ENCODE results near the gene TNFAIP3.

TNFAIP3 gene

GRCh38 chr6:137926207-137926731, 59.2 kb downstream of the TNFAIP3 start:
- no peak for ATAC-seq
- TF ChIP-seq ISL1 (CRISPR knock-in tag; IDR thresholded peaks at IDR 0.05) (no peak), BACH2 (CRISPR knock-in tag; IDR thresholded peaks at IDR 0.05; ENCODE audit: borderline replicate concordance) (no peak), ZFP30 (CRISPR knock-in tag; IDR thresholded peaks at IDR 0.05) (no peak)

- TF ChIP-seq PPARA (CRISPR knock-in tag; IDR thresholded peaks at IDR 0.05; ENCODE audit: borderline replicate concordance) (no peak), ZFP3 (CRISPR knock-in tag; IDR thresholded peaks at IDR 0.05) (no peak), ZNF70 (CRISPR knock-in tag; IDR thresholded peaks at IDR 0.05) (no peak), GLIS3 (CRISPR knock-in tag; IDR thresholded peaks at IDR 0.05) (no peak), RARB (CRISPR knock-in tag; IDR thresholded peaks at IDR 0.05) (no peak), ZC3H10 (CRISPR knock-in tag; IDR thresholded peaks at IDR 0.05) (no peak), OSR1 (CRISPR knock-in tag; IDR thresholded peaks at IDR 0.05) (no peak), BACH2 (CRISPR knock-in tag; IDR thresholded peaks at IDR 0.05; ENCODE audit: borderline replicate concordance) (no peak)
- no peak for ATAC-seq
Observed at GRCh38 chr6:137926985-137927384, 59.9 kb downstream of the TNFAIP3 start.

GRCh38 chr6:137927777-137928218, 60.7 kb downstream of the TNFAIP3 start:
- TF ChIP-seq TOX (CRISPR knock-in tag; IDR thresholded peaks at IDR 0.05; ENCODE audit: borderline replicate concordance) (no peak), CREB5 (CRISPR knock-in tag; IDR thresholded peaks at IDR 0.05; ENCODE audit: low read depth) (no peak), ZNF8 (CRISPR knock-in tag; IDR thresholded peaks at IDR 0.05) (no peak), ZFP30 (CRISPR knock-in tag; IDR thresholded peaks at IDR 0.05) (no peak), ZNF70 (CRISPR knock-in tag; IDR thresholded peaks at IDR 0.05) (no peak), POU6F1 (CRISPR knock-in tag; IDR thresholded peaks at IDR 0.05; ENCODE audit: borderline replicate concordance, low read depth) (no peak), BACH2 (CRISPR knock-in tag; IDR thresholded peaks at IDR 0.05; ENCODE audit: borderline replicate concordance) (no peak), PATZ1 (CRISPR knock-in tag; IDR thresholded peaks at IDR 0.05; ENCODE audit: borderline replicate concordance) (no peak)
- no peak for ATAC-seq

GRCh38 chr6:137928286-137928685, 61.2 kb downstream of the TNFAIP3 start:
- no peak for TF ChIP-seq OSR1 (CRISPR knock-in tag; IDR thresholded peaks at IDR 0.05)
- TF ChIP-seq PATZ1 (CRISPR knock-in tag; IDR thresholded peaks at IDR 0.05; ENCODE audit: borderline replicate concordance): no peak
- no peak for TF ChIP-seq ZFP3 (CRISPR knock-in tag; IDR thresholded peaks at IDR 0.05)
- no peak for TF ChIP-seq TCF4 (CRISPR knock-in tag; IDR thresholded peaks at IDR 0.05; ENCODE audit: borderline replicate concordance)
- no peak for TF ChIP-seq SNAI2 (CRISPR knock-in tag; IDR thresholded peaks at IDR 0.05)
- ATAC-seq: no peak

- no peak for ATAC-seq
- TF ChIP-seq ZNF8 (CRISPR knock-in tag; IDR thresholded peaks at IDR 0.05) (no peak), GLIS3 (CRISPR knock-in tag; IDR thresholded peaks at IDR 0.05) (no peak), ZFP3 (CRISPR knock-in tag; IDR thresholded peaks at IDR 0.05) (no peak), BACH2 (CRISPR knock-in tag; IDR thresholded peaks at IDR 0.05; ENCODE audit: borderline replicate concordance) (no peak), TSHZ2 (CRISPR knock-in tag; IDR thresholded peaks at IDR 0.05) (no peak), SNAI2 (CRISPR knock-in tag; IDR thresholded peaks at IDR 0.05) (no peak), PPARA (CRISPR knock-in tag; IDR thresholded peaks at IDR 0.05; ENCODE audit: borderline replicate concordance) (no peak), ZFP30 (CRISPR knock-in tag; IDR thresholded peaks at IDR 0.05) (no peak), PATZ1 (CRISPR knock-in tag; IDR thresholded peaks at IDR 0.05; ENCODE audit: borderline replicate concordance) (no peak), ZNF70 (CRISPR knock-in tag; IDR thresholded peaks at IDR 0.05) (no peak), CSDC2 (CRISPR knock-in tag; IDR thresholded peaks at IDR 0.05) (no peak), TCF4 (CRISPR knock-in tag; IDR thresholded peaks at IDR 0.05; ENCODE audit: borderline replicate concordance) (no peak), CREB5 (CRISPR knock-in tag; IDR thresholded peaks at IDR 0.05; ENCODE audit: low read depth) (no peak)
Observed at GRCh38 chr6:137931849-137932465, 64.9 kb downstream of the TNFAIP3 start.

Data from SK-N-SH treated with all-trans-retinoic acid at 6 μM for 48 hours (cell line).